Omental fat pad (tissue), 4 donors: ENCODE data around the gene HJV. TPM values are rescaled to one million over a fixed set of nuclear protein-coding genes. Genes with fewer than 3 reads are reported as not detected.

Experiments
- ATAC-seq: fragments of 150-250 bp; one replicate; pipeline ENCODE4 v1.9.1; 2016; ENCODE audit warnings: mild to moderate bottlenecking, moderate library complexity; ENCODE audit not compliant: low FRiP score
- DNase-seq: peaks from one replicate; pipeline ENCODE4 v3.0.0-alpha.2; 2019; ENCODE audit warnings: low spot score
- total RNA-seq, 4 donors: library from RNA; depleted of rRNA; stranded (reverse); fragments of >200 nt; gene quantifications; one replicate each; pipeline ENCODE4 v1.1.0, GENCODE V29; 2016
- TF ChIP-seq, protein P1 (sequence below), 3 donors: fragments of 450-650 bp; IDR thresholded peaks; one replicate each; pipeline ENCODE4 v1.5.1; 2016 to 2017; ENCODE audit warnings: antibody characterized with exemption in 3 of 3, mild to moderate bottlenecking in 3 of 3, moderate library complexity in 2 of 3

Gene HJV
- total RNA-seq, 4 donors from 2014 or later: not detected

GRCh38 chr1:145999321-146000024, 22.1 kb downstream of the HJV start:
- ATAC-seq: peak; percentile 47
- DNase-seq: no peak
- TF ChIP-seq, protein P1, sequence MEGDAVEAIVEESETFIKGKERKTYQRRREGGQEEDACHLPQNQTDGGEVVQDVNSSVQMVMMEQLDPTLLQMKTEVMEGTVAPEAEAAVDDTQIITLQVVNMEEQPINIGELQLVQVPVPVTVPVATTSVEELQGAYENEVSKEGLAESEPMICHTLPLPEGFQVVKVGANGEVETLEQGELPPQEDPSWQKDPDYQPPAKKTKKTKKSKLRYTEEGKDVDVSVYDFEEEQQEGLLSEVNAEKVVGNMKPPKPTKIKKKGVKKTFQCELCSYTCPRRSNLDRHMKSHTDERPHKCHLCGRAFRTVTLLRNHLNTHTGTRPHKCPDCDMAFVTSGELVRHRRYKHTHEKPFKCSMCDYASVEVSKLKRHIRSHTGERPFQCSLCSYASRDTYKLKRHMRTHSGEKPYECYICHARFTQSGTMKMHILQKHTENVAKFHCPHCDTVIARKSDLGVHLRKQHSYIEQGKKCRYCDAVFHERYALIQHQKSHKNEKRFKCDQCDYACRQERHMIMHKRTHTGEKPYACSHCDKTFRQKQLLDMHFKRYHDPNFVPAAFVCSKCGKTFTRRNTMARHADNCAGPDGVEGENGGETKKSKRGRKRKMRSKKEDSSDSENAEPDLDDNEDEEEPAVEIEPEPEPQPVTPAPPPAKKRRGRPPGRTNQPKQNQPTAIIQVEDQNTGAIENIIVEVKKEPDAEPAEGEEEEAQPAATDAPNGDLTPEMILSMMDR (IDR thresholded peaks at IDR 0.05): no peak

GRCh38 chr1:145997718-145998023, 23.9 kb downstream of the HJV start:
- TF ChIP-seq, protein P1 (IDR thresholded peaks at IDR 0.05): no peak
- DNase-seq (no peak), ATAC-seq (no peak)

- DNase-seq (no peak), ATAC-seq (peak; percentile 29)
- TF ChIP-seq, protein P1 (IDR thresholded peaks at IDR 0.05): no peak
Measured at GRCh38 chr1:145997016-145997717, 24.4 kb downstream of the HJV start.

GRCh38 chr1:145996433-145997015, 25.0 kb downstream of the HJV start, which contains the start of gene TXNIP:
Gene TXNIP (minus strand): TSS chr1:145996579. CDS start chr1:145996266, 313 bp downstream.
- ATAC-seq: peak; percentile 93
- TF ChIP-seq, protein P1 (IDR thresholded peaks at IDR 0.05): no peak
- peak; percentile 92 for DNase-seq

- DNase-seq (no peak), ATAC-seq (no peak)
- TF ChIP-seq, protein P1 (IDR thresholded peaks at IDR 0.05): no peak
Measured at GRCh38 chr1:145995964-145996432, 25.5 kb downstream of the HJV start.

DNA sequence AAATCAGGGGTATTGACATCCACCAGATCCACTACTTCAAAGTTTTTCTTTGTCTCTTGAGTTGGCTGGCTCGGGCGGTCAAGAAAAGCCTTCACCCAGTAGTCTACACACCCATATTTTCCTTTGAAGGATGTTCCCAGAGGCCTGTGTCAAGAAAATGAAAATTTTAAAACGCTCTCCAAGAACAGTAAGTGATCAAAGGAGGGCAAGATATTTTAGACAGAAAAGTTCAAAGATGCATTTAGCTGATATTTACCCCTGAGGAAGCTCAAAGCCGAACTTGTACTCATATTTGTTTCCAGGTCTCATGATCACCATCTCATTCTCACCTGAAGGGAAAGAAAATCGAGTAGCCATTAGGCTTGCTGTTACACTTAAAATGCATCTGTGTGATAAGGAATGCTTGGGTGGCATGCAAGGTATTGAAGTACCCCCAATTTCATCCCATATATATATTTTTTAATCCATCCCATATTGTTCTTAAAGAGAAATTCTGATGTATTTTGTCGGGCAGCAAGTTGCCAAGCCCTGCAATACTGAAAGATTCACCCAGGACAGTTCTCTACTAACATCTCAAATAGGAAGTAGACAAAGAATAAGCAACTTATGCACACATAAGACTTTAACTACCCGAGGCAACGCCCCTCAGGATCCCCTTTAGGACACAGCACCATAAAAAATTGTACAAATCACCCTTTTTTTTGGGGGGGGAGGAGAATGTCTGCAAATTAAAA, 26.2 kb downstream of the HJV start:
- ATAC-seq (no peak), DNase-seq (no peak)
- TF ChIP-seq, protein P1 (IDR thresholded peaks at IDR 0.05): no peak
